ENCODE data around the gene LEMD3.
"Not testable (repeated sequence)": the region's sequence is repeated elsewhere in the genome, so short reads cannot be mapped to it uniquely, and the experiment has no call there.

LEMD3 gene

GRCh38 chr12:65280306-65280705, 110.9 kb downstream of the LEMD3 start:
- DNase-seq, result no peak

DNA sequence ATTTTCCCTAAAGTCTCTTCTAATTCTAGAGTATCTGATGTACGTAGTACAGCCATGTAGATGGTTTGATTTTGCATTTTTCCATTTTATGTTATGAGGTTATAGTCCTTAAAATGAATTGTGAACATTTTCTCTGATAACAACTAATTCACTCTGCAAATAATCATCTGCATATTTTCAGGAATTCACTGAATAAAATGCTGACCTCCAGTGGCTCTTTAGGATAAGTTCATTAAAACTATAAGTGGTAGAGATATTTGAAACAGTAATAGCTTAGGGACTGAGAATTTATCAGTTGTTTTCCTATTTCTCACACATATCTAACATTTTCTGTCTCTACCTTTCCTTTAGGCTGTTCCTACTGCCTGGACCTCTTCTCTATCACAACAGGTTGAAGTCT, 113.5 kb downstream of the LEMD3 start:
- no peak for DNase-seq

GRCh38 chr12:65285532-65285931, 116.1 kb downstream of the LEMD3 start:
- not testable (repeated sequence) for DNase-seq

DNA sequence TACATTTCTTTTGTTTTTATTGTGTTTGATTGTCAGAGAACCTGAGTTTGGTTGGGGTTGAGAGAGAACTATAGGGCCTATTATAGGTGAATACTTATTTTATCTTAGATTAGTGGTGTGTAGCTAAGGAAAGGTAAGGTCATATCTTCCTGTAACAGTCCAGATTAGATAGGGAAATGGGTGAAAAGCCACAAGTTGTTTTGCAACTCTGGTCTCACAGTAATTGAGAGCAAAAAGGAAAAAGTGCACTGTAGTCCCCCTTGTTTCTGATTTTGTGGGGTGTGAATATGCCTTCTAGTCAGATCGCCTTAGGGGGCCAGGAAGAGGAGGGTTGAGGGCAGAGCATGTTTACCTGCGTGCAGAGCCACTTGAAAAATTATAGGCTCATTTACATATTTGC, 118.0 kb downstream of the LEMD3 start:
- no peak for DNase-seq

- DNase-seq, result no peak
Observed at GRCh38 chr12:65292241-65292640, 122.9 kb downstream of the LEMD3 start.

GRCh38 chr12:65293735-65294134, 124.4 kb downstream of the LEMD3 start:
- DNase-seq, result no peak

- no peak for DNase-seq
Observed at GRCh38 chr12:65294641-65295262, 125.4 kb downstream of the LEMD3 start.

DNA sequence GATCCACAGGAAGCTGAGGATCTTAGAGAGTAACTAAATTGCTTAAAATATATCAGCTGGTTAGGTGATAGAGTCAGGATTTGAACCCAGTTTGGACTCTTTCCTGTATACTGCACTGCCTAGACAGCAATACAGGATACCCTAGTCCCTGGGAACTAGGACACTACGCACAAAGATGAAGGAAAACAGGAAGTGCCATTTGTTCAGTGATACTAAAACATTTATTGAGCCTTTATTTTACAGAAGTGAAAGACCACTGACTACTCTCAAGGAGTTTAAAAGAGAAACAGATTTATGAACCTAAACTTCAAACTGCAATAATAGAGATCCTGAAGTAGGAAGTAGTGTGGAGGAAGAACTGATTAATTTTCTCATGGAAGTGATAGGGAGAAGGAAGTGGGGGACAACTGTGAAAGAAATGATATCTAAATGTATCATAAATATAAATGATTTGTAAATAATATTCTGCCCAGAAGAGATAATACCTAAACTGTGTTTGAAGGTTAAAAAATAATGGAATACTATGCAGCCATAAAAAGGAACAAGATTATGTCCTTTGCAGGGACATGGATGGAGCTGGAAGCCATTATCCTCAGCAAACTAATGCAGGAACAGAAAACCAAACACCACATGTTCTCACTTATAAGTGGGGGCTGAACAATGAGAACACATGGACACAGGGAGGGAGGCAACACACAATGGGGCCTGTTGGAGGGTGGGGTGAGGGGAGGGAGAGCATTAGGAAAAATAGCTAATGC, 127.3 kb downstream of the LEMD3 start:
- no peak for DNase-seq

All from 8988T (cell line).